Colonic mucosa (tissue), 4 donors: ENCODE data around the gene TMCO1. TPM values are rescaled to one million over a fixed set of nuclear protein-coding genes. Genes with fewer than 3 reads are reported as not detected.

Source experiments
- DNase-seq: peaks from one replicate; pipeline ENCODE4 v3.0.0-alpha.2; 2020
- H3K27ac ChIP-seq: fragments of 200-600 bp; one replicate; pipeline ENCODE4 v1.8.0; 2021
- H3K27me3 ChIP-seq: fragments of 200-600 bp; one replicate; pipeline ENCODE4 v1.8.0; 2021
- H3K36me3 ChIP-seq: fragments of 200-600 bp; one replicate; pipeline ENCODE4 v1.8.0; 2021
- H3K4me1 ChIP-seq: fragments of 200-600 bp; one replicate; pipeline ENCODE4 v1.8.0; 2021; ENCODE audit warnings: mild to moderate bottlenecking
- H3K4me3 ChIP-seq: fragments of 200-600 bp; one replicate; pipeline ENCODE4 v1.8.0; 2021
- H3K9ac ChIP-seq, 2 donors: one replicate each; pipeline ENCODE4 v1.7.0; 2013; ENCODE audit warnings: control low read depth in 2 of 2, low read depth in 2 of 2, low read length in 2 of 2
- H3K9me3 ChIP-seq: fragments of 200-600 bp; one replicate; pipeline ENCODE4 v1.8.0; 2021
- intact Hi-C: fragments of 100-400 bp; cut with DNase I; formaldehyde crosslinking; loops from one replicate; pipeline ENCODE4 v1.14.1; 2022
- total RNA-seq, 2 donors: library from RNA; stranded (reverse); fragmentation: NEBNext Ultra II Directional in 1 of 2; extraction: Animal tissue kit (Norgen Biotek cat#: 25700) in 1 of 2; gene quantifications; one replicate each; pipeline ENCODE4 v1.2.1, GENCODE V29; 2021
- TF ChIP-seq, protein P1 (sequence below): fragments of 200-600 bp; IDR thresholded peaks from one replicate; pipeline ENCODE4 v1.8.0; 2022; ENCODE audit warnings: antibody characterized with exemption, mild to moderate bottlenecking
- donor health status: healthy.
- donor health status: DM: no; HTN: no; CAD: no.
- donor health status: DM: no; HTN: no; CAD: no.

TMCO1 gene
- total RNA-seq, 2 donors from 2014 or later: 149 to 173 TPM

GRCh38 chr1:165742194-165742593 lies 26.5 kb downstream of the TMCO1 start:
- Histone ChIP-seq H3K36me3 (peaks cover 7% of the 10 kb centered on the region), H3K4me1 (no peaks in the 10 kb centered on the region), H3K4me3 (no peak overlapping the region), H3K9ac (no peak overlapping the region), H3K27me3 (no peaks in the 10 kb centered on the region), H3K27ac (no peak overlapping the region), H3K9me3 (no peaks in the 10 kb centered on the region)
- intact Hi-C loops: no loop called here
- DNase-seq: no peak
- TF ChIP-seq, protein P1, sequence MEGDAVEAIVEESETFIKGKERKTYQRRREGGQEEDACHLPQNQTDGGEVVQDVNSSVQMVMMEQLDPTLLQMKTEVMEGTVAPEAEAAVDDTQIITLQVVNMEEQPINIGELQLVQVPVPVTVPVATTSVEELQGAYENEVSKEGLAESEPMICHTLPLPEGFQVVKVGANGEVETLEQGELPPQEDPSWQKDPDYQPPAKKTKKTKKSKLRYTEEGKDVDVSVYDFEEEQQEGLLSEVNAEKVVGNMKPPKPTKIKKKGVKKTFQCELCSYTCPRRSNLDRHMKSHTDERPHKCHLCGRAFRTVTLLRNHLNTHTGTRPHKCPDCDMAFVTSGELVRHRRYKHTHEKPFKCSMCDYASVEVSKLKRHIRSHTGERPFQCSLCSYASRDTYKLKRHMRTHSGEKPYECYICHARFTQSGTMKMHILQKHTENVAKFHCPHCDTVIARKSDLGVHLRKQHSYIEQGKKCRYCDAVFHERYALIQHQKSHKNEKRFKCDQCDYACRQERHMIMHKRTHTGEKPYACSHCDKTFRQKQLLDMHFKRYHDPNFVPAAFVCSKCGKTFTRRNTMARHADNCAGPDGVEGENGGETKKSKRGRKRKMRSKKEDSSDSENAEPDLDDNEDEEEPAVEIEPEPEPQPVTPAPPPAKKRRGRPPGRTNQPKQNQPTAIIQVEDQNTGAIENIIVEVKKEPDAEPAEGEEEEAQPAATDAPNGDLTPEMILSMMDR: no peak

- Histone ChIP-seq H3K27ac (no peak overlapping the region), H3K4me1 (no peaks in the 10 kb centered on the region), H3K36me3 (peaks cover 7% of the 10 kb centered on the region), H3K9ac (no peak overlapping the region), H3K9me3 (no peaks in the 10 kb centered on the region), H3K27me3 (no peaks in the 10 kb centered on the region), H3K4me3 (no peak overlapping the region)
- intact Hi-C loops: no loop called here
- TF ChIP-seq, protein P1: no peak
- DNase-seq: no peak
Observed at GRCh38 chr1:165738794-165739193, 29.9 kb downstream of the TMCO1 start.

DNA sequence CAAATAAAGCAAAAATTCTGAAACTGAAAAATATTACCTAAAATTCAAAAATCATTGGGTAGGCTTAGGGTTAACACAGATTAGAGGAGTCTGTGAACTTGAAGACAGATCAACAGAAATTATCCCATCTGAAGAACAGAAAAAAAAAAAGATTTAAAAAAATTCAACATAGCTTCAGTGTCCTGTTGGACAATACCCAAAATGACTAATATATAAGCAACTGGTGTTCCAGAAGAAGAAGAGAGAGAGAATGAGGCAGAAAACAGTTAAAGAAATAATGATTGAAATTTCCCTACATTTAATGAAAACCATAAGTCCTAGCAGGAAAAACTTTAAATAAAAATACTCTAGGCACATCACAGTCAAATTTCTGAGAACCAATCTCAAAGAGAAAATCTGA lies 31.5 kb downstream of the TMCO1 start:
- no peak overlapping the region for H3K27ac ChIP-seq
- DNase-seq: no peak
- no peaks in the 10 kb centered on the region for H3K4me1 ChIP-seq
- intact Hi-C loops: no loop called here
- H3K36me3 ChIP-seq: no peaks in the 10 kb centered on the region
- H3K27me3 ChIP-seq: no peaks in the 10 kb centered on the region
- no peak overlapping the region for H3K4me3 ChIP-seq
- H3K9ac ChIP-seq: no peak overlapping the region
- TF ChIP-seq, protein P1: no peak
- H3K9me3 ChIP-seq: no peaks in the 10 kb centered on the region

DNA sequence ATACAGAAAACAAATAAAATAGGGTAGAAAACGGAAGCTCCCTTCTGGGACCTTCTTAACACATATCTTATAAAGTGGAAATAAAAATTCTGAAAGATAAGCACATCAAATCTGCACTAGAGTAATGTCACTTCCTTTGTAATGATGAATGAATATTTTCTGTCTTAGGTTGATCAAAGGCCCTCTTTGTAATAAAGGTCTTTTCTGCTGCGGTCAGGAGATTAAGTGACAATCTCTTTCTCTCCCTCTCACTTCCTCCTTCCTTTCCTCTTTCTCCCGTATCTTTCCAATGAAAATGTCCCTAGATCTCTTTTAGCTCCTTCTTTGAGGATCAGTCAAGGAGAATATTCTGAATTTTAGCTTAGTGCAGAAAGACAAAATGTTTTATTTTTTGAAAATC lies 33.8 kb downstream of the TMCO1 start:
- Histone ChIP-seq H3K36me3 (no peaks in the 10 kb centered on the region), H3K27ac (no peak overlapping the region), H3K4me1 (no peaks in the 10 kb centered on the region), H3K9ac (no peak overlapping the region), H3K9me3 (no peaks in the 10 kb centered on the region), H3K27me3 (no peaks in the 10 kb centered on the region), H3K4me3 (no peak overlapping the region)
- DNase-seq: no peak
- intact Hi-C loops: no loop called here
- TF ChIP-seq, protein P1: no peak

DNA sequence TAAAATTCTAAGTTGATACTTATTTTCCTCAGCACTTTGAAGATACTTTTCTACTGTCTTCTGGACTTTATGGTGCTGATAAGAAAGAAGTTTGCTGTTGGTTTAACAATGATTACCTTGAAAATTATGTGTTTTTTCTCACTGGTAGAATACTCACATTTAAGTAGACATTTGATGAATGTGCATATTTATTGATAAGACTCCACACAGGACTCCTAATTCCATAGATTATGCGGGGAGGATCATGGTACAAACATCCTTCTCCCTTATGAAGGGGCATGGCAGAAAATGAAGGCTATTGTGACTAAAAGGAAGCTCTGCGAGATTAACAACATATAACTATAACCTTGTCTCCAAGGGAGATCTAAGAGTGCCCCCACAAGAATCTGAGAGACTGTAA lies 41.8 kb downstream of the TMCO1 start:
- no peak for DNase-seq
- TF ChIP-seq, protein P1: no peak
- no peak overlapping the region for H3K9ac ChIP-seq
- H3K9me3 ChIP-seq: no peaks in the 10 kb centered on the region
- H3K27me3 ChIP-seq: no peaks in the 10 kb centered on the region
- H3K4me3 ChIP-seq: no peak overlapping the region
- H3K27ac ChIP-seq: no peak overlapping the region
- H3K4me1 ChIP-seq: no peaks in the 10 kb centered on the region
- no peaks in the 10 kb centered on the region for H3K36me3 ChIP-seq
- intact Hi-C loops: no loop called here

GRCh38 chr1:165726169-165726568 lies 42.5 kb downstream of the TMCO1 start:
- intact Hi-C loops: no loop called here
- Histone ChIP-seq H3K36me3 (no peaks in the 10 kb centered on the region), H3K9me3 (no peaks in the 10 kb centered on the region), H3K4me3 (no peak overlapping the region), H3K27me3 (no peaks in the 10 kb centered on the region), H3K9ac (no peak overlapping the region), H3K4me1 (no peaks in the 10 kb centered on the region), H3K27ac (no peak overlapping the region)
- TF ChIP-seq, protein P1: no peak
- no peak for DNase-seq
